Measurements from ENCODE around the gene ALAS2.
"Not testable (repeated sequence)": the region's sequence is repeated elsewhere in the genome, so short reads cannot be mapped to it uniquely, and the experiment has no call there.

ALAS2 gene

GRCh38 chrX:55005256-55005655 lies 25.5 kb downstream of the ALAS2 start:
- DNase-seq = no peak

GRCh38 chrX:55004231-55004630 lies 26.5 kb downstream of the ALAS2 start:
- no peak for DNase-seq

GRCh38 chrX:54999717-55000598 lies 30.8 kb downstream of the ALAS2 start, which contains the start of gene APEX2:
Gene APEX2, plus strand, starts transcription at chrX:55000363. Its CDS starts 60 bp downstream, at chrX:55000423.
- peak; percentile 91 for DNase-seq

- no peak for DNase-seq
These were observed 35.2 kb downstream of the ALAS2 start for GRCh38 chrX:54995621-54996020.

DNA sequence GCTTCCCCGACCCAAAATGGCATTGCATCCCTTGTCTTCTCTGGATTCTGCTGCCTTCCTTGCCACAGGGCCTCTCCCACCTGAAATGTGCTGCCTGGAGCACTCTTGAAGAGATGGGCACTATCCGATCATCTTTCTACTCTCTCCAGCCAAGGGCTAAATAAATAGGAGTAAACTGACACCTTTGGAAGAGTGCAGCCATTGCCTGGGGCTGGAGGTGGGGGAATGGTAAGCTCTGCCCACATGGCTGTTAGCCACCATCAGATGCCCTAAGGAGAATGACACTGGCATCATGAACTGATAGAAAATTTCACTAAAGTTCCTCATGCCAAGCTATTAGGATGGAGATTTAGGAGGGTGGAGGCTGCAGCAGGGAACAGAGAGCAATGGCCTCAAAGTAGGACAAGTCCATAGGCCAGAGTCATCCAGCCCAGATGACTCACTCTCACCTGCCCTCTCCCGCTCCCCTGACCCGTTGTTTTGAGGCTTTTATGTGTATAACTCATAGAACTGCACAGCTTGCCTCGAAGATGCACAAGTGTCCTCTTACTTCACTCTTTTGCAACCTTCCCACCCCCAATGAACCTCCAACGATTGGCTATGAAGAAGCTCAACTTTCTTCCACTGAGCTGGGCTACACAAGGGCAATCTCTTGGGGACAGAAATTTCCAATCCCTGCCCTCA lies 36.0 kb downstream of the ALAS2 start:
- no peak for DNase-seq

DNA sequence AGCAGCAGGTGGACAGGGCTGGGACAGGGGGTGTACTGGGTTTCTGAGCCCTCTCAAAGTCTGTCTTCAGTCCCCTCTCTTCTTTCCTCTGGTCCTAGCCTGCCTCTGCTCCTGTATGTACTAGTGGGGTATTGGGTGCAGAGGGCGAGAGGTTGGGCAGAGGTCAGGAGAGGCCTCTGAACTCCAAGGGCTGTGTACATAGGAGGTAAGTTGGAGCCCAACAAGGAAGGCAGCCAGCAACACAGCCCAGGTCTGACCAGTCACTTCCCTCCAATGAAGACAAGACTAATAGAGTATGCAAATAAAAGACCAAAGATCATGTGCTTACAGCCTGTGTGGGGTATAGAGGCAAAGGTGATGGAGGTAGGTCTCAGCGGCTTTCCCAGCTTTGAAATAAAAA lies 36.7 kb downstream of the ALAS2 start, which contains the start of gene PFKFB1:
Gene PFKFB1 (minus strand): TSS at position 90 of the 400 bp plus-strand sequence. CDS start 181 bp downstream, outside the sequence.
- DNase-seq = no peak

GRCh38 chrX:54992911-54993622 lies 37.7 kb downstream of the ALAS2 start:
- DNase-seq = no peak

GRCh38 chrX:54991706-54992105 lies 39.1 kb downstream of the ALAS2 start:
- no peak for DNase-seq

GRCh38 chrX:54983306-54983705 lies 47.5 kb downstream of the ALAS2 start:
- not testable (repeated sequence) for DNase-seq

DNA sequence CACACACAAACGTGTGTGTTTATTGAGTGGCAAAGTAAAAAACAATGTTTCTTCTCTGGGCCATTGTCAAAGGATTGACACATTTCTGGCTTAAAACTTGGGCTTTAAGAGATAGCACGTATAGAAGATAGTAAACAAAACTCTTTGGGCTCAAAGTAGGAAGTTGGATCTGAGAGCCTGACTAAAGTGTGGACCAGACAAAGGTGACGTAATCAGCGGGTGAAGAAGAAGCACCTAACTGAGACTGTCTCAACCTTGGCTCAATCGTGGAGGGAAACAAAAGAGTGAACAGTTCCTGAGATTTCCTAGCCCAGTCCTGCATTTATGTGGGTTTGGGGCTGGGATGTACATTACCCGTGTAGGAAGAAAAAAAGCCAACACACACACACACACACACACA lies 50.4 kb downstream of the ALAS2 start:
- no peak for DNase-seq

- no peak for DNase-seq
These were observed 51.3 kb downstream of the ALAS2 start for GRCh38 chrX:54979432-54979831.

DNA sequence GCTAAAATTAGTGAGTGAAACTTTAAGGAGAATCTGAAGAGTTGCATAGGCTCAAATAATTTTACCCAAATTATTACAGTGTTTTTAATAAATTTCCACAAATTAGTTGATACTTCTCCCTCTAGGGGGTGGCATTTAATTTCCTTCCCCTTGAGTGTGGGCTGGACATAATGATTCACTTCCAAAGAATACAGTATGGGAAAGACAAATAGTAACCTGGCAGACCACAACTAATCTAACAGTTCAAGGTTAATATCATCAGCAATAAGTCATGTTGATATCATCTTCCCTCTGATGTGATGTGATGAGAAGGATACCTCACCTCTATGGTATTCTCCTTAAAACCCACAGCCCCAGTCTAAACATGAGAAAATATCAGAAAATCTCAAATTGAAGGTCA lies 52.3 kb downstream of the ALAS2 start:
- DNase-seq = no peak

GRCh38 chrX:54977387-54977786 lies 53.4 kb downstream of the ALAS2 start:
- no peak for DNase-seq

DNA sequence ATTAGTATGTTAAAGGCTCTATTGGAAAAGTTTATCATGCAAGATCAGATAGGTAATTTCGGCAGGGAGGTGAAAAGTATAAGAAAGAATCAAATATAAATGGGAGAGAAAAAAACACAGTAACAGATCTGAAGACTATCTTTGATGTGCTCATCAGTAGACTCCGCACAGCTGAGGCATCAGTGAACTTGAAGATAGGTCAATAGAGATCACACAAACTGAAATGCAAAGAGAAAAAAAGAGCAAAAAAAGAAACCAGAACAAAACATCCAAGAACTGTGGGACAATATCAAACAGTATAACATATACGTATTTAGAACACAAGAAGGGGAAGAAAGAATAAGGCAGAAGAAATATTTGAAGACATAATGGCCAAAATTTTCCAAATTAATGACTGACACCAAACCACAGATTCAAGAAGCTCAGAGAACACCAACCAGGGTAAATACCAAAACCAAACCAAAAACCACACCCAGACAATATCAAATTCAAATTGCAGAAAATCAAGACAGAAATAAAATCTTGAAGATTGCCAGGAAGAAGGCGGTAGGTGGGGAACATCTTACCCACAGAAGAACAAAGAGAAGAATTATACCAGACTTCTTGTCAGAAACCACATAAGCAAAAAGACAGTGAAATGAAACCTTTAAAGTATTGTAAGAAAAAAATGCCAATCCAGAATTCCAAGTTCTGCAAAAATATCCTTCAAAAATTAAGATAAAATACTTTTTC lies 65.8 kb downstream of the ALAS2 start:
- no peak for DNase-seq

GRCh38 chrX:54961750-54962149 lies 69.0 kb downstream of the ALAS2 start:
- no peak for DNase-seq

All from fibroblast of skin of back (primary cell).